Keratinocyte (primary cell): ENCODE data around the gene NUP205. TPM values are rescaled to one million over a fixed set of nuclear protein-coding genes. Genes with fewer than 3 reads are reported as not detected.

Experiments used
- DNase-seq: peaks from one replicate; pipeline ENCODE4 v3.0.0-alpha.2; 2011; ENCODE audit warnings: low read depth, missing footprints, low spot score
- FAIRE-seq: peaks from 2 replicates; lab custom pipeline; 2011; peaks lifted over from hg19 to GRCh38; lab: Jason Lieb, UNC
- H2AFZ ChIP-seq: 2 replicates; pipeline ENCODE4 v1.6.0; 2012; ENCODE audit warnings: low read length, control low read depth, inconsistent platforms; ENCODE audit not compliant: control insufficient read depth
- H3K27ac ChIP-seq: 2 replicates; pipeline ENCODE4 v1.5.1; 2011; ENCODE audit warnings: low read length; ENCODE audit not compliant: control insufficient read depth, insufficient read depth
- H3K27me3 ChIP-seq: 3 replicates; pipeline ENCODE4 v1.6.0; 2011; ENCODE audit warnings: low read length; ENCODE audit not compliant: control insufficient read depth, insufficient read depth; ENCODE audit errors: extremely low read depth
- H3K36me3 ChIP-seq, 2 experiments: 2 replicates in 1 of 2; 3 replicates in 1 of 2; pipeline ENCODE4 v1.5.1; 2011; ENCODE audit warnings: low read length in 2 of 2, mild to moderate bottlenecking in 1 of 2; ENCODE audit not compliant: control insufficient read depth in 2 of 2, insufficient read depth in 2 of 2; ENCODE audit errors: extremely low read depth in 1 of 2
- H3K4me1 ChIP-seq: 3 replicates; pipeline ENCODE4 v1.5.1; 2011; ENCODE audit warnings: low read length; ENCODE audit not compliant: control insufficient read depth, insufficient read depth; ENCODE audit errors: extremely low read depth
- H3K4me2 ChIP-seq: 3 replicates; pipeline ENCODE4 v1.6.0; 2011; ENCODE audit warnings: low read depth, low read length; ENCODE audit not compliant: control insufficient read depth, insufficient read depth; ENCODE audit errors: extremely low read depth
- H3K4me3 ChIP-seq, 3 experiments: fragments of 200-600 bp in 1 of 3; sonication (generic) in 1 of 3; 2 replicates in 2 of 3; 3 replicates in 1 of 3; pipeline ENCODE4 v1.5.1; 2011 to 2016; ENCODE audit warnings: low read length in 3 of 3, mild to moderate bottlenecking in 3 of 3, control low read depth in 2 of 3, inconsistent platforms in 1 of 3, low read depth in 1 of 3, mixed read lengths in 1 of 3, mixed run types in 1 of 3, moderate library complexity in 1 of 3; ENCODE audit not compliant: control insufficient read depth in 2 of 3, insufficient read depth in 2 of 3; ENCODE audit errors: extremely low read depth in 1 of 3
- H3K79me2 ChIP-seq: 2 replicates; pipeline ENCODE4 v1.6.0; 2012; ENCODE audit warnings: low read length; ENCODE audit not compliant: control insufficient read depth, insufficient read depth
- H3K9ac ChIP-seq: 3 replicates; pipeline ENCODE4 v1.6.0; 2011; ENCODE audit warnings: low read length; ENCODE audit not compliant: control insufficient read depth, insufficient read depth; ENCODE audit errors: extremely low read depth
- H3K9me1 ChIP-seq: 3 replicates; pipeline ENCODE4 v1.6.0; 2011; ENCODE audit warnings: low read length; ENCODE audit not compliant: control insufficient read depth, insufficient read depth; ENCODE audit errors: extremely low read depth
- H3K9me3 ChIP-seq: 2 replicates; pipeline ENCODE4 v1.5.1; 2012; ENCODE audit warnings: low read depth, low read length; ENCODE audit not compliant: control insufficient read depth
- H4K20me1 ChIP-seq: 3 replicates; pipeline ENCODE4 v1.6.0; 2011; ENCODE audit warnings: low read length; ENCODE audit not compliant: control insufficient read depth, insufficient read depth; ENCODE audit errors: extremely low read depth
- CTCF ChIP-seq, 3 experiments: IDR thresholded peaks in 1 of 3; conservative IDR thresholded peaks in 1 of 3; optimal IDR thresholded peaks in 1 of 3; 2 replicates in 2 of 3; 3 replicates in 1 of 3; pipeline versions ENCODE3 to v1.5.1; 2011; ENCODE audit warnings: low read length in 3 of 3, mild to moderate bottlenecking in 3 of 3, moderate library complexity in 2 of 3, control low read depth in 1 of 3, inconsistent platforms in 1 of 3; ENCODE audit not compliant: insufficient read depth in 2 of 3; ENCODE audit errors: extremely low read depth in 1 of 3
- EZH2 ChIP-seq: IDR thresholded peaks from one replicate; pipeline ENCODE4 v1.6.1; 2012; ENCODE audit warnings: inconsistent platforms, mild to moderate bottlenecking, low read length, moderate library complexity
- dilution Hi-C: fragments of 300-500 bp; cut with MboI; formaldehyde crosslinking; loops from one replicate; pipeline ENCODE4 v1.7.0; 2020; ENCODE audit warnings: low sequenced_read_pairs; ENCODE audit not compliant: extremely low pct_ligation_motif_present
- polyA plus RNA-seq, 5 experiments: library from polyadenylated mRNA; depleted of rRNA in 3 of 5; stranded (reverse) in 3 of 5; stranded (forward) in 1 of 5; unstranded in 1 of 5; fragments of >200 nt; gene quantifications; 1 replicate in 1 of 5; 2 replicates in 3 of 5; 3 replicates in 1 of 5; pipeline versions ENCODE4 v1.2.1 to v1.2.3, GENCODE V29; 2011 to 2012; ENCODE audit warnings: missing spikeins in 2 of 5, low read depth in 1 of 5, low replicate concordance in 1 of 5

Gene NUP205
- polyA plus RNA-seq, 1 donor (not counting 4 experiments of a cell fraction or from before 2014, with no cell fraction given) = 74.6 TPM

DNA sequence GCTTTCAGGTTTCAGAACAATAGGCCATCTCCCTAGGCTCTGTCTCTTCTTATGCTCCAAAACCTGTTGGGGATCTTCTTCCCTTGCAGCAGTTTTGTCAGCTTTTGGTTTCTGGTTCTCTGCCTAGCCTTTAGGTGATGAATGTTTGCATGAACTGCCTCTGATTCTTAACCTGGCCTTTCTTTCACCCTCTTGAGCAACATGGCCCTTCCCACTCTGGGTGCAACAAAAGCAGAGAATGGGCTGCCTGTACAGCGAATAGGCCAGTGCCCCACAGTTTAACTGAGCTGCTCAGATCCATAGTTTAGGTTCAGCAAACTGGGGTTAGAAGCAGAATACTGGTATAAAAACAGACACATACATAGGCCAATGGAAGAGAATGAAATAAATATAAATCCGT is 18.1 kb upstream of the NUP205 start:
- no peak for TF ChIP-seq CTCF (optimal IDR thresholded peaks at IDR 0.05 in 1 of 3, IDR thresholded peaks at IDR 0.05 in 1 of 3, conservative IDR thresholded peaks at IDR 0.05 in 1 of 3; ENCODE audit: extremely low read depth in 1 of 3, insufficient read depth in 2 of 3, low read length in 3 of 3)
- no peaks in the 10 kb centered on the region for H3K79me2 ChIP-seq
- H3K9me1 ChIP-seq = no peaks in the 10 kb centered on the region
- dilution Hi-C loops = no loop called here
- no peak overlapping the region for H3K4me3 ChIP-seq
- no peaks in the 10 kb centered on the region for H4K20me1 ChIP-seq
- FAIRE-seq = no peak
- H3K27me3 ChIP-seq = no peaks in the 10 kb centered on the region
- H2AFZ ChIP-seq = no peak overlapping the region
- no peak for DNase-seq
- no peak overlapping the region for H3K27ac ChIP-seq
- no peak overlapping the region for H3K9ac ChIP-seq
- H3K4me2 ChIP-seq = no peak overlapping the region
- H3K4me1 ChIP-seq = no peaks in the 10 kb centered on the region
- H3K36me3 ChIP-seq = no peaks in the 10 kb centered on the region
- no peaks in the 10 kb centered on the region for H3K9me3 ChIP-seq

- Histone ChIP-seq H3K79me2 (no peaks in the 10 kb centered on the region), H2AFZ (no peak overlapping the region), H3K4me3 (no peak overlapping the region), H3K9me3 (no peaks in the 10 kb centered on the region), H3K9me1 (no peaks in the 10 kb centered on the region), H3K27me3 (no peaks in the 10 kb centered on the region), H3K4me2 (no peak overlapping the region), H4K20me1 (no peaks in the 10 kb centered on the region), H3K9ac (no peak overlapping the region), H3K27ac (no peak overlapping the region), H3K36me3 (no peaks in the 10 kb centered on the region), H3K4me1 (no peaks in the 10 kb centered on the region)
- no peak for DNase-seq
- FAIRE-seq = no peak
- dilution Hi-C loops = no loop called here
- TF ChIP-seq EZH2 (no peak), CTCF (optimal IDR thresholded peaks at IDR 0.05 in 1 of 3, IDR thresholded peaks at IDR 0.05 in 1 of 3, conservative IDR thresholded peaks at IDR 0.05 in 1 of 3; ENCODE audit: extremely low read depth in 1 of 3, insufficient read depth in 2 of 3, low read length in 3 of 3) (no peak)
These were observed 16.7 kb upstream of the NUP205 start for GRCh38 chr7:135541029-135541428.
